AG20443 (cell line): ENCODE data around the gene HEPACAM2.
A peak's percentile ranks its signal among the peaks of the same experiment; 100 is the strongest.

ENCODE experiments used
- DNase-seq: peaks from one replicate; pipeline ENCODE4 v3.0.0; 2012; ENCODE audit warnings: low spot score, mixed read lengths

HEPACAM2 gene

DNA sequence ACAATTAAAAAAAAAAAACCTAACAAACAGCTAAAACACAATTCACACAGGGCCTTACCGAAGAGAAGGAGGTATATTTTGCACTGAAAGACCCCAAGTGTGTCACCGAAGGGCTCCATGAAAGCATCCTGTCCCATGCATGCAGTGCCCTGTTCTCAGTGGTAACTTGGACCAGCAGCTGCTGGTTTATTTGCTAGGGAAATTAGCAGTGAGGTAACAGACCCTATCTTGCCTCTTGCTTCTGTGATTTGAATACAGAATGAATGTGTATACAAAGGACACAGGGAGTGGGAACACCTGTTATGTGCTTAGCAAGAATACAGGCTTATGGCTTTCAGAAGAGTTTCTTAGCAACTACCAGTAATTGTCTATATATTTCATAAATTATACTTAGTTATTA, at the start of gene HEPACAM2:
Gene HEPACAM2 (minus strand): TSS at position 160 of the 400 bp plus-strand sequence.
- DNase-seq: no peak

DNA sequence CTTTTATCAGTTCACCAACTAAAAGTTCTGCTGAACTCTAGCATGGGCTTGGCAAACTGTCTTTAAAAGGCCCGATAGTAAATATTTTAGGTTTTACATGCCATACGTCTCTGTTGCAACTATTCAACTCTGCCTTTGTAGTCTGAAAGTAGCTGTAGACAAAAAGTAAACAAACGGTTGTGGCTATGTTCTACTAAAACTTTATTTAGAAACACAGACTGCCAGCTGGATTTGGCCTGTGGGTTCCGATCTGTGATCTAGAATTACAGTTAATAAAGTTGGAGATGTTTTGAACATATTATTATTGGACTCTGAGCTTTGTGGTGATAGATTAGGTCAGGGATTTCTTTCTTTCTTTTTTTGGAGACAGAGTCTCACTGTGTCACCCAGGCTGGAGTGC, 39.0 kb upstream of the HEPACAM2 start:
- no peak for DNase-seq

DNA sequence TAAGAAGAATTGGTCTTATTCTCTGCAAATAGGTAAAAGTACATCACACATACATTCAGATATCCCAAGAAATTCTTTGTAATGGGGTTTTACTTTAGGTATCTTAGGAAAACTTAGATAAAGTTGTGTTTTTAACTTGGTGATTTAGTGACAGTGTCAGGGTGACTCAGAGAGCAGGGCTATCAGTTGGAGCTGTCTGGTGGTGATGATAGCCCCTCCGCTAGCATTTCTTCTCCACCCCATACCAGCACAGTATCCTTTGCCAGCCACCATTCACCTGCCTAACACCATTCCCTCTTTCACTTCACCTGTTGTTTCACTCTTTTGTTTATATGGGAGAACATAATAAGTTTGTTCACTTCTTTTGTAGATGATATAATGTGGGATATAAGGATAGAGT, 36.3 kb upstream of the HEPACAM2 start:
- DNase-seq: no peak

DNA sequence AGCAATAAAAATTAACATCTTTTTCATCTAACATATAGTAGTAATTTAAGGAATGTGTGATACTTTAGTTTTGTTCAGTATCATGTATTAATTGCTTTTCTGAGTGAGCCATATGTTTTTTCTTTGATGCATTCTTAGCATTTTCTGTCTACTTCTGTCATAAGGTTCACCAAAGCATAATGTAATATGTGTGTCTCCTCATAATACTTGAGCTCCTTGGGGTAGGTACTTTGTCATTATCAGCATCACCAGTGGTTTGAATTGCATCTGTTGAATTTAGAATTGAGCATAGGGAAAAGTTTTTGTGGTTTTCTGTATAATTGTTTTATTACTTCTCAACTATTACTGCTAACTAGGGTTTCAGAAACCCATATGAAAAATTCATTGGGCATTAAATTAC, 32.4 kb upstream of the HEPACAM2 start:
- DNase-seq: no peak

DNA sequence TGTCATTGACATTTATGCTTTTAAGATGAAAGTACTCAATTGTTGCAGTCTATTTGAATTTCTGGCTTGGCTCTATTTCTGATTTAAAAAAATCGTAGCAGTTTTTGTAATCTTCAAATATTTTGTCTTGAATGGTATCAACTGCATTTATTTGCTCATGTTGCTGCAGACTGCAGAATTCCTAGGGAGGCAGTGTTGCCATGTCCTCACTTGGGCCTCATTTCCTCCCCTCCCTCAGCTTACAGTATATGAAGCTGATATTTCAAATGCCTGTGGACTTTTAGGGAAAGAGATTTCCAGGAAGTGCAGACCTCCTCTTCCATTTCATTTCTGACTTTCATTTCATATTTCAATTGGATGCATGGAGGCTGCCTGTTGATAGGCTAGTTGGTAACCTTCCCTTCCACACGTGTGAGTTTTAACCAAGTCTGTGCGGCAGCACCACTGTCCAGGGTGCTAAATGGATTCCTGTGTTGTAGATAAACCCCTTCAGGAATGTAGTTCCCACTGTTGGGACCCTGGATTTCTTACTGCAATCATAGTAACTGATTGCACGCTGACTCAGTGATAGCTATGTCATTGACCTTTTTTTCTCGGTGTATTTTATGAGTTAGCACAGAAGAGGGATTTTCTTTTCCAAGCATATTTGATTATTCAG, 23.4 kb upstream of the HEPACAM2 start:
- DNase-seq: no peak

DNA sequence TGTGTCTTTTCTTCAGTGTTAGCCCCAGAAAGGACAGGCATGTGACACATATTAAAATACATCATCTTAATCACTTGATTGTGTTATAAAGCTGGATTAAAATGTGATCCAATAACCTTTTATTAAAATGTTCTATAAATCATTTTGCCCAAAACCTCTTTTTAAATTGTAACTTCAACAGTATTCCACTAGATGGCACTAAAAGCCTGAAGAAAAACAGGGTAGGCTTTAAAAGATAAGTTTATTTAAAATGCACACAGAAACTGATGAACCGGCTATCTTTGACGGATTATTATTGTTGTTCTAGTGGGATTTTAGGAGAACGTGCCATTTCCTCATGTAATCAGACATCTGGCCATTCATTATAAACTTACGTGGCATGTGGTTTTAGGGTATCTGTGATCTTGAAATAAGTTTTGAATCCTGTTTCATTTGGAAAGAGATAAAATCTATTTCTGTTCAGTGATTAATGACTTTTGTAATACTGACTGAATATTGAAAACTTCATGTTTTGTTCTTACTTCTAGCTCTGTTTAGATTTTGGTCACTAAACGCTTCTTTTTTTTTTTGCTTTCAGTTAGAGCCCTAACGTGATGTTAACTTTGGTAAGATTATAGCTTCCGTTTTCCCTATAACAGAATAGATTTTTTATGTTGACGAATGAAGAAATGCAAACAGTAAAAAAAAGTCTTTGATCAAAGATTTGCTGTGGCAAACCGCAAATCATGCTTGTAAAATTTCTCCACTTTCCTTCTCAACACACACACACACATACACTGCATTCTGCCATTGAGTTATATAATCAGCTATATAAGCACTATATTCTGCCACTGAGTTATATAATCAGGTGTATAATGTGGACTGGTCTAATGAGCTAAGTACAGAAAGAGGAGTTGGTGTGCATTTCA, 19.5 kb upstream of the HEPACAM2 start:
- peak; percentile 14 for DNase-seq

DNA sequence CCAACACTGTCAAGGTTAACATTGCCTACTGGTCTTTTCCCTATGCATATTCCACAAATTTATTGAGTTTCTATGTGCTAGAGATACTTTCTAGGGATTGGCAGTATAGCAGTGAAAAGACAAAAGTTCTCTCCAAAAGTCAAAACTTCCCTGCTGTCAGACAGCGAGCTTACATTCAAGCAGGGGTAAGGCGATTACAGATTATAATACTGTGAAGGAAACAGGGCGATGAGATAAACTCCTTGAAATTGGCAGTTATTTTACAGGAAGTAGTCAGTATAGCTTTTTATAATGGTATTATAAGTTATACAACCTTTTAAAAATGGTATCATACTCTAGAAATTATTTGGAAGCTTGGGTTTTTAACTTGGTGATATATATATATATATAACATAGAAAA, 15.8 kb upstream of the HEPACAM2 start:
- DNase-seq: no peak

DNA sequence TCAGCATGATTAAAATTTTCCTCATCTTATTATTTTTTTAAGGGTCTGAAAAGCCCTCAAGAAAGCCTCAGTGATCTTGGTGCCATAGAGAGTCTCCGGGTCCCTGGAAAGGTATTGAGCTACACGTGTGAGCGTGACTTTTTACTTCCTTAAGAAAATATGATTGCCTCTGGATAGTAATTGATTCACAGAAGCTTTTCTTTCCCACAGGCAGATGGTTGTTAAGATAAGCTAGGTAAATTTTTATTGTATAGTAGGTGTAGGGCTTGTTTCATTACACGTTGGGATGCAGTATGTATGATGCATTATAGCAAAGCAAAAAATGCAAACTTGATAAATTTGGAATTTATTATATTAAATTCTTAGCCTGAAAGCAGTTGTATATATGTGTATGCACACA, 13.6 kb upstream of the HEPACAM2 start:
- no peak for DNase-seq

DNA sequence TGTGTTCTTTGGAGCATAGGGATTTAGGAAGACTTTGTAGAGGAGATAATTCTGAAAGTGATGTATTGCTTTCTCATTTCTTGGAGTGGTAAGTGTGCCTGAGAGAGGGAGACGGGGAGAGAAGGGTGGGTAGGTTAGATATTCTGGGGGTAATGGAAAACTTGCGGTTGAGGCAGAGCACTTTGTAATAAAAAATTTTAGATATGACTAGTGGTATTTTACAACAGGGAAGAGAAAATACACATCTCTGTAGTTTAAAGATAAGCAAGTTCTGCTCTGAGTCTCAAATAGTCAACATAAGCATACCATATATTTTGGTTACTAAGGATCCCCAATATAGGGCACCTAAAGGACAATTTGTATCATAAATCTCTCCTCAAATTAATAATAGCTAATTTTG, 12.5 kb upstream of the HEPACAM2 start:
- no peak for DNase-seq

DNA sequence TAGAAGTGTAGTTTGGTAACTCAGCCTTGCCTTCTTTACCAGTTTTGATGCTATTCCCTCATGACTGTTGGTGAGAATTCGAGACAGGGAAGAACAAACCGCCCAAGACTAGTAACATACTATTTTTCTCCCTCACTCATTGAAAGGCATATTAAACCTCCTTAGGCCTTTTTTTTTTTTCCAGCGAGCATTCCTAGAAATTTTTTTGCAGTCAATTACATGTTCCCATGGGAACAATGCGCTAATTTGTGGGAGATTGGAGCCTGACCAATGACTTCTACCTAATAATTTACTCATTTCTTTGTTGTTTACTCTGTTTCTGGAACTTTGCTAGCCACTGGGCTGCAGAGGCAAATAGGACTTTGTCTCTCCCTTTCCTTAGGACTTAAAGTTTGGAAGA, 11.9 kb upstream of the HEPACAM2 start:
- DNase-seq: no peak

DNA sequence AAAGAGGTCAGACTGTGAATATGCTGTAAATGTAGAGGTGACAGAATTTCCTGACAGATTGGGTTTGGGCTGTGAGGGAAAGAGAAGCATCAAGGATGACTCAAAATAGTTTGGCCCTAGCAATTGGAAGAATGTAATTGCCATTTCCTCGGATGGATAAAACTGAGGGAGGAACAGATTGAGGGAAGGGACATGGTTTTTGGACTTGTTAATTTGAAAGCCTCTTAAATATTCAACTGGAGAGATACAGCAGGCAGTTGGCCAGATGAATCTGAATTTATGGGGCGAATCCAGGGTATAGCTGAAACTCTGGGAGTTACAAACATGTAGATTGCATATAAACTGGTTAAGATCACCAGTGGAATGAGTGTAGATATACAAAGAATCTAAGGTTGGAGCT, 9.3 kb upstream of the HEPACAM2 start:
- no peak for DNase-seq

DNA sequence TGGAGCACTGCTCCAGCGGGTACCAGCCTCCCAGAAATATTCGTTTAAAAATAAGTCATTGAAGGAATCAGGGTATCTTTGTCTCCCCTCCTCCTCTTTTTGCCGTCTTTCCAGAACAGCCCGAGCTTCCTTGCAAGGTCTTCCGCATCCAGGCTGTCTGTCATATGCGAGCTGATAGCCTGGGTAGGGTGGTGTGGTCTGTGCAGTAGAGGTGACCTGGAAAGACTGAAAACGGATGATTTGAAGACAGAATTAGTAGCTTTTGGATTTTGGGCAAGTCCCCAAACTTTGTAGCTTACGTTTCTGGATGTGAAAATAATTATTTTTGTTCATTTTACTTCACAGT, 6.4 kb upstream of the HEPACAM2 start:
- no peak for DNase-seq

DNA sequence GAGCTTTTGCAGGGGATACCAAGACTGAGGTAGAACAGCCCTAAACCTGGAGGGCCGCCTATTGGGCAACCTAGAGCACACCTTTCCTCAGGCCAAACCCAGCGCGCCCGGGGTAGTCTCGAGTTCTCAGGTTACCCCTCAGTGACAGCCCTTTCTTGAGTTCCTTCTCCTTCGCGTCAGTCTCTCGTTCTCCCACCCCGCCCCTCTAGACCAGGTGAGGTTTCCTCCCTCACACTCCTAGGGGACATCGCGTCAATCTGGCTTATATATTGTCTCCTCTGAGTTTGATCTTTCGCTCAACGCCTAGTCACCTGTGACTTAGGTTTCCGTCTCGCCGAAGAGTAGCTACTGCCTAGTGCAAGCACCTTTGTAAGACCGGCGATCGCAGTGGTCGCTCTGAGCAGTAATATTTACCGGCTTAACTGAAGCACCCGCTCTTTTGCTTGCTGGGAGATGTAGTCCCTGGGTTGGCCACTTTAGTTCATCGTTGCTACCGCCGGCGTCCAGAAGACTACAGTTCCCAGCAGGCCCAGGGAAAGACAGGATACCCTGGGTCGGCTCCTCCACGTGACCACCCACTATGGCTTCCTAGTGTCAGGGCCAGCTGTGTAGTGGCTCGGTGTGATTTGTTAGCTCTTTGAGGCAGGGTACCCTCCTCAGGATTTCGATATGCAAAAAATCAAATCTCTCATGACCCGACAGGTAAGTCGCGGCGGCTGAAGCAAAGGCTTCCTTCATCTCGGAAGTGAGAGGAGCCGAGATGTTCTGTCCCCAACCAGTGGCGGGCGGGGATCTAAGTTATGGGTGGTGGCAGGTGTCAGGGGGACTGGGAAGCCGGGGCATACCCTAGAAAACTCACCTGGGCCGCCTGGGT, 5.8 kb upstream of the HEPACAM2 start, which contains the start of gene VPS50:
Gene VPS50 (plus strand): TSS at position 568 of the 874 bp plus-strand sequence. CDS start 102 bp downstream, at position 670.
- peak; percentile 98 for DNase-seq

DNA sequence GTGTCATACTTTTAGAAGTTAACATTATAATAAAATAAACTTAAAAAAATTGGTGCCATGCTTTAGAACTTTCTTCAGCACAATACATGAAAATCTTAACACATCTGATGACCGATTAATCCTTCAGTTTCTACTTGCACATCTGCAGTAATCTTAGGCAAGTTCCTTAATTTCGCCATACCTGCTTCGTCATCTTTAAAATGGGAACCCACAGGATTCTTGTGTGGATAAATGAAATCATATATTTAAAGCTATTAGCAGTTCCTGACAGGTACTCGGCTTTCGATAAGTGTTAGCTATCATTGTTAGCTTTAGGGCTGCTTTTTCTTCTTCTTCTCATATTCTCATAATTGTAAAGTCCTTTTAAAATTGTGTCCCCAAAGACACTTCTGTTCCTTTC, 5.0 kb upstream of the HEPACAM2 start:
- no peak for DNase-seq

DNA sequence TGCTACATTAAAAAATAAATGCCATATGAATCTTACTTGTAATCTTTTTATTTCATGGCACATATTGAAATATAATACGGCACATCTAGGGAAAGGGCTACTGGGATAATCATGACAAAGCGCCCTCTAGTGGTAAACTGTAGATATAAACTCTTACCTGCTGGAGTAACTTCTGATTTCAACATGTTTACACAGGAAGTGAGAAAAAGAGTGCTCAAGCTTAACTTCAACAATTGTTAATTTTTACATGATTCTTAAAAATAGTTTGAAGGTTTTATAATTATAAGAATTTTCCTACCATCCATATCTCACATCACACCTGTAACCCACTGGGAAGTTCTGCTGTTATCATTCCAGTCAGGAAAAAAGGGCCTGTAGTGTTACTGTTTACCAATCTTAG, 2.0 kb upstream of the HEPACAM2 start:
- peak; percentile 47 for DNase-seq

DNA sequence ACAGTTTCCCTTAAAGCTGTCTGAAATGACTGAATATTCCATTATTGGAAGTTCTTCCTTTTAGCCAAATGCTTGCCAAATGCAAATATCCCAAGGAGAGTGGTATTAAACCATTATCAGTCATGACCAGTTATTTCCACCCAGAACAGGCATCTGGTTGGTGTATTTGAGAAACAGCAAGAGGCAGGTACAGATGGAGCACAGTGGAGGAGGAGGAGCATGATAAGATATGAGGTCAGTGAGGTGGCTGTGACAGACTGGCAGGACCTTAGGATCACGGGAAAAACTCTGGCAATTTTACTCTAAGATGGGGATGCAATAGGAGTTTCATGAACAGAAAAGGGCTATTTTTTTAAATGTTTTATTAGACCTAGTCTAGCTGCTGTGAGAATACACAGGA, 6.4 kb downstream of the HEPACAM2 start:
- DNase-seq: no peak

DNA sequence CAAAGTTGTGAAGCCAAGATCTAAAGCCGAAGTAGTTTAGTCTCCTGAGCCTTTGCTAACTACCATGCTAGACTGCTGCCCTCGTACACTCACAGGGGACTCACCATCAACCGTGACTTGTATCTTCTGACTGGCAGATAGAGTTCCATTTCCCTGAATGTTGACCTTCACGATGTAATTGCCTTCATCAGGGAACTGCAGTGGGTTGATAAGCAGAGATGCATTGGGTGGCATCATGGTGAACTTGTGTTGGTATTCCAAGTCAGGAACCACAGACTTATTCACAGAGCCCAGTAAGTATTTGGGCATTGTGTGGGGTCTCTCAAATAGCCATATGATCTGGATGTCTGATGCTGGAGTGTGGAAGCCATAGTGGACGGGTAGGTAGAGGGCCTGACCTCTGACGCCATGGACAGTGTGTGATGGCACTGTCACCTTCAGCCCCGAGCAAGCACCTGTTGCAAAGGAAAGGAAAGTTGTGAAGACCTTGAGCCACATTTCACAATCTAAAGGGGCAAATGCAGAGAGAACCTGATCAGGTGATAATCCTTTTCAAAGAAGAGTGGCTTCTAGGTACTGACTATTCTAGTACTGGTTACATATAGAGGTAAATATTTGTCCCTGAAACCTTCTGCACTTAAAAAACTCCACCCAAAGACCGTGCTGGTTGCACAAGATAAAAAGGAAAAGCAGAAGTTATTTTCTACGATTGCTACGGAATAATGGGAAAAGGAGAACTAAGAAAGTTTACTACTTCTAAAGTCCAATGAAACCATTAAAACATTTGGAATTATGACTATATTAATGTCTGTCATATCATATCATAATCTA, 7.1 kb downstream of the HEPACAM2 start:
- DNase-seq: no peak

DNA sequence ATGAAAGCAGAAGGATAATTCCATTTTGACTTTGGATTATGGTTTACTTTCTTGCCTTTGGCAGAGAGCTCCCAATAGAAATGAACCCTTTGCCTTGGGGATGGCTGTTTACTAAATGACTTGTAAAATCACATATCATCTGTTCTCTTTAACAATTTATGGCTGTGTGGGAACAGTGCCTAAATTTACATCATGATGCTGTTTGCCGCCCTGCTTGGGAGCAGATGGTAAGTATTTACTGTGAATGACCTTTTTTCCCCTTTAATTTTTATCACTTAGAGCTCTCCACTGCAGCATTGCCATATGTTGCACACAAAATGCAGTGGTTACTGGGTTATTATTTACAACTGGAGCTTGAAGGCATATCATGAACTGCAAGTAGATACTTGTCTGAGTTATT, 13.4 kb downstream of the HEPACAM2 start:
- DNase-seq: no peak

DNA sequence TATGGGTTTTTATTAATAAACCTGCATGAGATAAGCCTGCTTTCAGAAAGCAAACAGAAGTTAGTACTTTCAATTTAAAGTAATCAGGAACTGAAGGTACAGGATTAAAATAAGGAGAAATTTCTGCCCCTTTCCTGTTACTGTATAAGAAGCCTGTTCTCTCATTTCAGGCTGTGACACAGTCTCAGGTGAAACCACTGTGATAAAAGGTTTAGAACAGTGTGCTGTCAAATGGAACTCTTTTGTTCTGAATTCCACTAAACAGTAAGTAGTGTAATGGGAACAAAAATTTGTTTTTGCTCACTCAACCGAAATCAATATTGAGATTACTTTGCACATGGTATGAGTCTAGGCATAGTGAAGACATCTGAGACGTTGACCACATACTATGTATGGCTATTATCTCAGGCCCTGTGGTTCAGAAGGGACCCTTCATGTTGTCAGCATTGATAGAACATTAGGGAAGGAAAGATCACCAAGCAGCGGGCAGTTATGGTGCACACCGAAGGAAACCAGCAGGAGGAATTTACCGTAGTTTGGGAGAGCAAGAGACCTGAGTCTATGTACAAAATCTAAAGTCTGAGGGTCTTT, 14.9 kb downstream of the HEPACAM2 start:
- no peak for DNase-seq

DNA sequence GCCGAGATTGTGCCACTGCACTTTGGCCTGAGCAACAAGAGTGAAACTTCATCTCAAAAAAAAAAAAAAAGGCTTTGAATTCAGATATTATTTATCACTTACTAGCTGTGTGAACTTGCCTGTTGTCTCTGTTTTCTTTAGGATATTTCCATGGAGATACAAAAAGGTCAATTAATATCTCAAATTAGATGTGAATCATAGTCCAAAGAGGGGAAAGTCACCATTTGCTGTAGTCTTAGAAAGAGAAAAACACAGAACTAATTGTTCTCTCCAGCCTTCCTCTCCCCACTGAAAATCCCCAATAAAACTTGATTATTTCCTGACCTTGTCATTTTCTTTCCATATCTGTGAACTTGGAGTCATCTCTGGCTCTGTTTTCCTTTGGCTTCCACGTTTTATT, 21.2 kb downstream of the HEPACAM2 start:
- no peak for DNase-seq

DNA sequence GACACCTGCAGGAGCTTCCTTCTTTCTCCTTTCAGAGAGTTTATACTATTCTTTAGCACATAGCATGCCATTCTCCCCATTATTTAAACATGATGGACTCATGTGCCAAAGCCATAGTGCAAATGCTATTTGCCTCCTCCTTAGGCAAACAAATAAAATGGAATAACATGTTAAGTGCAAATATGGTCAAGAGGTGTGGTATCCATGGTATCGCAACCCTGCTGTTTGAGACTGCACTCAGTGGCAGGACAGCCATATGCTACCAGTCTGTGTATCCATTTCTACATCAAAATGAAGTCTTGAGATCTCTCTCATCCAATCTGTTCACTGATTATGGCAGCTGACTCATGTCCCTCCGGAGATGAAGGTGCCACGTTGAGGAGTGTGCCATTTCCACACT, 22.8 kb downstream of the HEPACAM2 start:
- DNase-seq: no peak
